ENCODE results near the gene TRPM6.

Gene TRPM6

GRCh38 chr9:74817816-74818215 is 69.9 kb downstream of the TRPM6 start:
- Histone ChIP-seq H3F3A (ENCODE audit: insufficient read depth) (no peaks in the 10 kb centered on the region), H2AFZ (ENCODE audit: low read depth, low read length, severe bottlenecking) (no peak overlapping the region), H3K9me2 (replicated peaks; ENCODE audit: insufficient read depth, low read length) (no peaks in the 10 kb centered on the region), H3K9me3 (ENCODE audit: insufficient read depth, low read length) (no peaks in the 10 kb centered on the region), H3K4me3 (ENCODE audit: insufficient read depth, low read length, poor library complexity, severe bottlenecking) (no peak overlapping the region), H3K27me3 (ENCODE audit: low read length) (no peaks in the 10 kb centered on the region), H3K79me2 (ENCODE audit: insufficient read depth, low read length) (no peaks in the 10 kb centered on the region), H3K4me2 (ENCODE audit: low read depth, low read length, poor library complexity, severe bottlenecking) (no peak overlapping the region), H3K9ac (ENCODE audit: low read length) (no peak overlapping the region), H3K36me3 (ENCODE audit: low read length) (no peaks in the 10 kb centered on the region), H3K27ac (ENCODE audit: low read depth, low read length) (no peak overlapping the region), H4K20me1 (ENCODE audit: low read depth, low read length) (no peaks in the 10 kb centered on the region)
- no peak for TF ChIP-seq CTCF (IDR thresholded peaks at IDR 0.05; ENCODE audit: insufficient read depth, low read length, poor library complexity, severe bottlenecking)

- Histone ChIP-seq H3K36me3 (ENCODE audit: low read length) (no peaks in the 10 kb centered on the region), H3K27ac (ENCODE audit: low read depth, low read length) (no peak overlapping the region), H4K20me1 (ENCODE audit: low read depth, low read length) (no peaks in the 10 kb centered on the region), H3K9me3 (ENCODE audit: insufficient read depth, low read length) (no peaks in the 10 kb centered on the region), H3K27me3 (ENCODE audit: low read length) (no peaks in the 10 kb centered on the region), H3K9me2 (replicated peaks; ENCODE audit: insufficient read depth, low read length) (no peaks in the 10 kb centered on the region), H2AFZ (ENCODE audit: low read depth, low read length, severe bottlenecking) (no peak overlapping the region), H3K4me2 (ENCODE audit: low read depth, low read length, poor library complexity, severe bottlenecking) (no peak overlapping the region), H3K9ac (ENCODE audit: low read length) (no peak overlapping the region), H3K4me3 (ENCODE audit: insufficient read depth, low read length, poor library complexity, severe bottlenecking) (no peak overlapping the region), H3F3A (ENCODE audit: insufficient read depth) (no peaks in the 10 kb centered on the region), H3K79me2 (ENCODE audit: insufficient read depth, low read length) (no peaks in the 10 kb centered on the region)
- TF ChIP-seq EZH2phosphoT487 (conservative IDR thresholded peaks at IDR 0.05; ENCODE audit: low read length) (no peak), CTCF (IDR thresholded peaks at IDR 0.05; ENCODE audit: insufficient read depth, low read length, poor library complexity, severe bottlenecking) (no peak)
Observed at GRCh38 chr9:74817281-74817810, 70.4 kb downstream of the TRPM6 start.

DNA sequence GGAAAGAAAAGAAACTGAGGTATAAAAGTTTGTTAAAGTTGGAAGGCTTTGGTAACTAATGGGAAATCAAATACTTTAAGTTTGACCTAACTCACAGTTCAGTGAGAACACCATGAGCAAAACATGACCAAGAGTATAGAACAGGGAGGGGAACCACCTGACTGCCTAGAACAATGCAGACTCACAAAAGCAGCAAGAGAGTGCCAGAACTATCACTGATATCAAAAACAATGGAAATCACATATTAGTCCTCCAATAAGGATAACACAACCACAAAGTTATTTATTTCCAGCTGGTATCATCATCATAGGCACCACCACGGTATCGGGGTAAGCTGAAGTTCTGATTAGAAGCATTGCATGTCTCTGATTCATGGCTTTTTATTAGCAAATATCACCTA is 77.5 kb downstream of the TRPM6 start:
- Histone ChIP-seq H3K4me2 (ENCODE audit: low read depth, low read length, poor library complexity, severe bottlenecking) (no peak overlapping the region), H3F3A (ENCODE audit: insufficient read depth) (no peaks in the 10 kb centered on the region), H3K27ac (ENCODE audit: low read depth, low read length) (no peak overlapping the region), H3K9me2 (replicated peaks; ENCODE audit: insufficient read depth, low read length) (no peaks in the 10 kb centered on the region), H3K27me3 (ENCODE audit: low read length) (no peaks in the 10 kb centered on the region), H3K79me2 (ENCODE audit: insufficient read depth, low read length) (no peaks in the 10 kb centered on the region), H2AFZ (ENCODE audit: low read depth, low read length, severe bottlenecking) (no peak overlapping the region), H3K36me3 (ENCODE audit: low read length) (no peaks in the 10 kb centered on the region), H3K9ac (ENCODE audit: low read length) (no peak overlapping the region), H4K20me1 (ENCODE audit: low read depth, low read length) (no peaks in the 10 kb centered on the region), H3K9me3 (ENCODE audit: insufficient read depth, low read length) (no peaks in the 10 kb centered on the region), H3K4me3 (ENCODE audit: insufficient read depth, low read length, poor library complexity, severe bottlenecking) (no peak overlapping the region)
- TF ChIP-seq EZH2phosphoT487 (conservative IDR thresholded peaks at IDR 0.05; ENCODE audit: low read length) = no peak

- Histone ChIP-seq H3K9me2 (replicated peaks; ENCODE audit: insufficient read depth, low read length) (no peaks in the 10 kb centered on the region), H3K27ac (ENCODE audit: low read depth, low read length) (no peak overlapping the region), H3K9me3 (ENCODE audit: insufficient read depth, low read length) (no peaks in the 10 kb centered on the region), H3K79me2 (ENCODE audit: insufficient read depth, low read length) (no peaks in the 10 kb centered on the region), H3K27me3 (ENCODE audit: low read length) (no peaks in the 10 kb centered on the region), H3K4me2 (ENCODE audit: low read depth, low read length, poor library complexity, severe bottlenecking) (no peak overlapping the region), H4K20me1 (ENCODE audit: low read depth, low read length) (no peaks in the 10 kb centered on the region), H3K4me3 (ENCODE audit: insufficient read depth, low read length, poor library complexity, severe bottlenecking) (no peak overlapping the region), H3K36me3 (ENCODE audit: low read length) (no peaks in the 10 kb centered on the region), H3K9ac (ENCODE audit: low read length) (no peak overlapping the region), H2AFZ (ENCODE audit: low read depth, low read length, severe bottlenecking) (no peak overlapping the region), H3F3A (ENCODE audit: insufficient read depth) (no peaks in the 10 kb centered on the region)
- TF ChIP-seq EZH2phosphoT487 (conservative IDR thresholded peaks at IDR 0.05; ENCODE audit: low read length) (no peak), CTCF (IDR thresholded peaks at IDR 0.05; ENCODE audit: insufficient read depth, low read length, poor library complexity, severe bottlenecking) (no peak)
Observed at GRCh38 chr9:74804018-74804385, 83.7 kb downstream of the TRPM6 start.

Measured in SU-DHL-6 (cell line).